Activated CD8-positive, alpha-beta memory T cell treated with anti-CD3 and anti-CD28 coated beads, Interleukin-2, amount 50 U/mL, for 1 hour (primary cell): ENCODE data around the gene RLBP1.
"Not testable (repeated sequence)": the region's sequence is repeated elsewhere in the genome, so short reads cannot be mapped to it uniquely, and the experiment has no call there.

Experiments used
- DNase-seq: peaks from one replicate; pipeline ENCODE4 v3.0.0-alpha.2; 2020; ENCODE audit errors: extremely low read depth

Gene RLBP1

GRCh38 chr15:89221543-89221942 lies at the start of gene RLBP1:
RLBP1 (minus strand) TSS chr15:89221579; CDS start chr15:89218975, 2,604 bp downstream.
- DNase-seq: no peak

GRCh38 chr15:89250142-89250541 lies 28.8 kb upstream of the RLBP1 start:
- DNase-seq: not testable (repeated sequence)

- DNase-seq: no peak
Measured at GRCh38 chr15:89248584-89248983, 27.2 kb upstream of the RLBP1 start.

- no peak for DNase-seq
Measured at GRCh38 chr15:89247446-89247845, 26.1 kb upstream of the RLBP1 start.

- DNase-seq: no peak
Measured at GRCh38 chr15:89244574-89244903, 23.2 kb upstream of the RLBP1 start.

GRCh38 chr15:89243691-89244573 lies 22.6 kb upstream of the RLBP1 start, which contains the start of gene FANCI:
FANCI (plus strand) TSS chr15:89243979; CDS start chr15:89247648, 3,669 bp downstream.
- peak; percentile 76 for DNase-seq

GRCh38 chr15:89243046-89243690 lies 21.8 kb upstream of the RLBP1 start:
- DNase-seq: no peak

GRCh38 chr15:89239883-89240810 lies 18.8 kb upstream of the RLBP1 start:
- not testable (repeated sequence) for DNase-seq

- no peak for DNase-seq
Measured at GRCh38 chr15:89231832-89232231, 10.5 kb upstream of the RLBP1 start.

GRCh38 chr15:89230277-89230676 lies 8.9 kb upstream of the RLBP1 start:
- no peak for DNase-seq

GRCh38 chr15:89227425-89227824 lies 6.0 kb upstream of the RLBP1 start:
- DNase-seq: no peak

GRCh38 chr15:89226359-89227221 lies 5.2 kb upstream of the RLBP1 start:
- DNase-seq: no peak

GRCh38 chr15:89225588-89225987 lies 4.2 kb upstream of the RLBP1 start:
- no peak for DNase-seq

- DNase-seq: no peak
Measured at GRCh38 chr15:89218531-89218930, 2.8 kb downstream of the RLBP1 start.

GRCh38 chr15:89217686-89218376 lies 3.5 kb downstream of the RLBP1 start:
- no peak for DNase-seq

- DNase-seq: no peak
Measured at GRCh38 chr15:89217031-89217430, 4.3 kb downstream of the RLBP1 start.

- DNase-seq: no peak
Measured at GRCh38 chr15:89215627-89216026, 5.8 kb downstream of the RLBP1 start.

GRCh38 chr15:89211678-89212170 lies 9.7 kb downstream of the RLBP1 start:
- DNase-seq: no peak

- no peak for DNase-seq
Measured at GRCh38 chr15:89209057-89209456, 12.3 kb downstream of the RLBP1 start.

- no peak for DNase-seq
Measured at GRCh38 chr15:89208256-89208655, 13.1 kb downstream of the RLBP1 start.
